Activated T-helper 2 cell treated with anti-CD3 and anti-CD28 coated beads, Interferon-gamma antibody, Interleukin-2, Interleukin-4, amounts not matched to agents 10 μg/mL and 5 μg/mL and 100 μg/mL, durations not matched to agents 14 hours and 24 hours and 36 hours (primary cell): Measurements from ENCODE around the gene KIF5C. TPM values are rescaled to one million over a fixed set of nuclear protein-coding genes. Genes with fewer than 3 reads are reported as not detected.
A peak's percentile ranks its signal among the peaks of the same experiment; 100 is the strongest.
"Not testable (repeated sequence)": the region's sequence is repeated elsewhere in the genome, so short reads cannot be mapped to it uniquely, and the experiment has no call there.

Source experiments
- DNase-seq: peaks from one replicate; pipeline ENCODE4 v3.0.0; 2021; ENCODE audit warnings: low spot score
- H3K27ac Mint-ChIP-seq: one replicate; pipeline ENCODE4 v1.8.0; 2021; ENCODE audit warnings: mixed read lengths
- H3K27me3 Mint-ChIP-seq: one replicate; pipeline ENCODE4 v1.8.0; 2021; ENCODE audit warnings: low read depth, mixed read lengths
- H3K36me3 Mint-ChIP-seq: one replicate; pipeline ENCODE4 v1.8.0; 2021; ENCODE audit warnings: low read depth, mixed read lengths
- H3K4me1 Mint-ChIP-seq: one replicate; pipeline ENCODE4 v1.8.0; 2021; ENCODE audit warnings: low read depth, mixed read lengths
- H3K4me3 Mint-ChIP-seq: one replicate; pipeline ENCODE4 v1.8.0; 2021; ENCODE audit warnings: low read depth, mild to moderate bottlenecking, moderate library complexity, mixed read lengths
- H3K9me3 Mint-ChIP-seq: one replicate; pipeline ENCODE4 v1.8.0; 2021; ENCODE audit warnings: mixed read lengths
- intact Hi-C: fragments of 100-400 bp; cut with micrococcal nuclease; formaldehyde crosslinking; loops from one replicate; pipeline ENCODE4 v1.15.1; 2023
- total RNA-seq: library from RNA; stranded (reverse); gene quantifications from 2 replicates; pipeline ENCODE4 v1.2.3, GENCODE V29; 2022

The KIF5C gene
- total RNA-seq, 1 donor from 2014 or later = 12.9 TPM

DNA sequence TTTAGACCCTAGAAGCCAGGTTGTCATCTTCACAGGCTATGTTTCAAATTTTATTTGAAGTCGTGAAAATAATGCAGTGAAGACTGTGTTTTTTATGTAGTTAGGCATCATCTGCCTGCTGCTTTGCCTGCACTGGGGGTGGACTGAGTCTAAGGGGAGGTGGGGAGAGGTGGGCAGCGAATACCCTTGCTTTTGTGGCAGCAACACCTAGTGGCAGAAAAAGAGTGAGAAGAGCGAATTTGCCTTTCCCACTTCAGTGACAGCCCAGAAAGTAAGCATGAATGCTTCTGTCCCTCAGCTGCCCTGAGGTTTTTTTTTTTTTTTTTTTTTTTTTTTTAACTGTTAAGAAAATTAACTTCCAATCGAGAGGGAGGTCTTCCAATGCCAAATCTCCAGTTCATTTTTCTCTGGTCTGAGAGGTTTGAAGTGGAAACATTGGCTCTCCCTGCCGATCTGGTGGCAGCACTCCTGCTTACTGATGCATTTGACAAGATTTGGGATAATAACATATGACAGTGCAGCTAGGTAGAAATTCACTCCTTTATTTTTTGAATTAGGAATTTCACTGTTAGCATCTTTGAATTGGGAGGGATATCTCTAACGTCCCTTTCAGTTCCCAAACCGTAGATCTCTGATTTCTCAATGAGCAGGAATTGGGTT, 103.1 kb downstream of the KIF5C start:
- Mint-ChIP-seq H3K36me3 (peaks cover 8% of the 10 kb centered on the region), H3K9me3 (no peaks in the 10 kb centered on the region), H3K27ac (no peak overlapping the region), H3K4me1 (no peaks in the 10 kb centered on the region), H3K4me3 (no peak overlapping the region), H3K27me3 (no peaks in the 10 kb centered on the region)
- DNase-seq = no peak
- intact Hi-C loops = no loop called here

DNA sequence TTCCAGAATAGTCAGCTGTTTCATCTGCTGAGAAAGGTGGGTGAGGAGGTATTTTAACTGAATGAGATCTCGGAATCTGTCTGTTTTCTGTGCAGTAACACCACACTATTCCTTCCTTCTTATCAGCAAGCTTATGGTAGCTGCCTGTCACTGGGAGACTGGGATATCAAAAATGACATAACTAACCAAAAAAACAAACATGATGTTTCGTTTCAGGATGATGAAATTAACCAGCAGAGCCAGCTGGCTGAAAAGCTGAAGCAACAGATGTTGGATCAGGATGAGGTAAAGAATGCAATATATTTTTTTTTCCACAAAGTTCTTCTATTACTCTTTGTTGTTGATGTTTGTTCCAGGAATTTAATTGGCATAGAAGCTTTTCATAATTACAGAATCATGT, 103.7 kb downstream of the KIF5C start:
- DNase-seq = no peak
- no peaks in the 10 kb centered on the region for H3K4me1 Mint-ChIP-seq
- no peaks in the 10 kb centered on the region for H3K9me3 Mint-ChIP-seq
- H3K27ac Mint-ChIP-seq = no peak overlapping the region
- no peak overlapping the region for H3K4me3 Mint-ChIP-seq
- peaks cover 8% of the 10 kb centered on the region for H3K36me3 Mint-ChIP-seq
- intact Hi-C loops = no loop called here
- no peaks in the 10 kb centered on the region for H3K27me3 Mint-ChIP-seq

DNA sequence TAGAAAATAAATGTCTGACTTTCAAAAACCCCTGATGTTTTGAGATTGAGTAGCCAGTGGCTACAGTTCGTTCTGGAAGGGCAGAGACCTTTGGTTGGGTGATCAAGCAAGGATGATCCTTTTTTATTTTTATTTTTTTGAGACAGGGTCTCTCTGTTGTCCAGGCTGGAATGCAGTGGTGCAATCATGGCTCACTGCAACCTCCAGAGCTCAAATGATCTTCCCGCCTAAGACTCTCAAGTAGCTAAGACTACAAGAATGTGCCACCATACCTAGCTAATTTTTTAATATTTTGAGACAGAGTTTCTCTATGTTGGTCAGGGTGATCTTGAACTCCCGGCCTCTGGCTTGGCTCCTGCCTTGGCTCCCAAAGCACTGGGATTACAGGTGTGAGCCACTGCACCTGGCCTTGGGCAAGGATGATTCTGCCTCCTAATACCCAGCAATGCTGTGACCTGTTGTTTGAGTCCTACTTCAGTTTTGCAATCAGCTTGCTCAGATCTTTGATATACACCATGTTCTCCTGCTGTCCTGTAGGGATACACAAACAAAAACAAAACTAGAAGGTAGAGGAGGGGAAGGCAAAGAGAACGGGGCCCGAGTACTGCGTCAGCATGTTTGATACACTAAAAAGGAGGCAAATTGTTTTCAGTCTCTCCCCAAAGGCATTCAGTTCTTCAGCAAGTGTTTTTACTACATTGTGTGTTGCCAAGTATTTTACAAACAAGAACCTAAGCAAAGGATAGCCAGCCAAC, 104.3 kb downstream of the KIF5C start:
- no peaks in the 10 kb centered on the region for H3K27me3 Mint-ChIP-seq
- H3K4me1 Mint-ChIP-seq = no peaks in the 10 kb centered on the region
- no peak overlapping the region for H3K27ac Mint-ChIP-seq
- no peak for DNase-seq
- H3K9me3 Mint-ChIP-seq = no peaks in the 10 kb centered on the region
- intact Hi-C loops = no loop called here
- H3K36me3 Mint-ChIP-seq = peaks cover 14% of the 10 kb centered on the region
- no peak overlapping the region for H3K4me3 Mint-ChIP-seq

DNA sequence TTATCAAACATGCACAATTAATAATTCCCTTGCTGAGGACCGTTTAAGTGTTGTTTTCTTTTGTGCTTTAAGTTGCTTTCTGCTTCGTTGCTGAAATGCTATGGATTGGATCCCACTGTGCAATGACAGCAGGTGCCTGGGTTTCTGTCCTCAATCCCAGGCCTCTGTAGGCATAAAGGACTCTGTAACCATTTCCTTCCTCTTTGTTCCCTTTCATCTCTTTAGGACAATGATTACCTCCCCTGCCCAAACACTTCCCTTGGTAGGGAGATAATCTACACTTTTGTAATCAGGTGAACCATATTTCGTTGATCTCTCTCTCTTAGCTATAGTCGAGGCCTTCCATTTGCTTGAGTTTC, 104.9 kb downstream of the KIF5C start:
- H3K27me3 Mint-ChIP-seq = no peaks in the 10 kb centered on the region
- H3K4me1 Mint-ChIP-seq = no peaks in the 10 kb centered on the region
- no peak overlapping the region for H3K27ac Mint-ChIP-seq
- DNase-seq = no peak
- no peak overlapping the region for H3K4me3 Mint-ChIP-seq
- H3K36me3 Mint-ChIP-seq = peaks cover 14% of the 10 kb centered on the region
- H3K9me3 Mint-ChIP-seq = no peaks in the 10 kb centered on the region
- intact Hi-C loops = no loop called here

DNA sequence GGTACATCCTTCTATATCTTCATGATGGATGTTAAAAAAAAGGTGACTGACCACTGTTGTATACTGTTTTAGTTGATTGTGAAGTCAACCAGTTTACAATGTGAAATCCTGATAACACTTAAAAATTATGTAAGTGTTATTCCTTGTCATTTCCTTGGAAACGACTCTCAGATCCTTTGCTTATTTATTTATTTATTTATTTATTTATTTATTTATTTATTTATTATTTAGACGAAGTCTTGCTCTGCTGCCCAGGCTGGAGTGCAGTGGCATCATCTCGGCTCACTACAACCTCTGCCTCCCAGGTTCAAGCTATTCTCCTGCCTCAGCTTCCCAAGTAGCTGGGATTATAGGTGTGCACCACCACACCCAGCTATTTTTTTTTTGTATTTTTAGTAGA, 105.5 kb downstream of the KIF5C start:
- H3K4me3 Mint-ChIP-seq, DNase-seq, H3K9me3 Mint-ChIP-seq, intact Hi-C loops, H3K4me1 Mint-ChIP-seq, H3K27me3 Mint-ChIP-seq, H3K27ac Mint-ChIP-seq: not testable (repeated sequence)
- H3K36me3 Mint-ChIP-seq = peaks cover 14% of the 10 kb centered on the region

DNA sequence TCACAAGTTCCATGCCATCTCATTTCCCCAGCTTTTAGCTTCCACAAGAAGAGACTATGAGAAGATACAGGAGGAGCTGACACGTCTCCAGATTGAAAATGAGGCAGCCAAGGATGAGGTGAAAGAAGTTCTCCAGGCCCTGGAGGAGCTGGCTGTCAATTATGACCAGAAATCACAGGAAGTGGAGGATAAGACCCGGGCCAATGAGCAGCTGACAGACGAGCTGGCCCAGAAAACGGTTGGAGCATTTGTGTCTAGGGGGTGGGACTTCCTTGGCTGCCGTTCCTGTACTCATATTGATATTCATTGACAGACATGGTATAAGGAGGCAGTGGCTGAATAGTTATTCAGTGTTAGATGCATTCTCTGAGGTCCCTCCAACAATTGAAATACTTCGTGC, 106.3 kb downstream of the KIF5C start:
- Mint-ChIP-seq H3K27ac (no peak overlapping the region), H3K4me1 (no peaks in the 10 kb centered on the region), H3K9me3 (no peaks in the 10 kb centered on the region), H3K27me3 (no peaks in the 10 kb centered on the region), H3K36me3 (peaks cover 14% of the 10 kb centered on the region), H3K4me3 (no peak overlapping the region)
- no peak for DNase-seq
- intact Hi-C loops = no loop called here

DNA sequence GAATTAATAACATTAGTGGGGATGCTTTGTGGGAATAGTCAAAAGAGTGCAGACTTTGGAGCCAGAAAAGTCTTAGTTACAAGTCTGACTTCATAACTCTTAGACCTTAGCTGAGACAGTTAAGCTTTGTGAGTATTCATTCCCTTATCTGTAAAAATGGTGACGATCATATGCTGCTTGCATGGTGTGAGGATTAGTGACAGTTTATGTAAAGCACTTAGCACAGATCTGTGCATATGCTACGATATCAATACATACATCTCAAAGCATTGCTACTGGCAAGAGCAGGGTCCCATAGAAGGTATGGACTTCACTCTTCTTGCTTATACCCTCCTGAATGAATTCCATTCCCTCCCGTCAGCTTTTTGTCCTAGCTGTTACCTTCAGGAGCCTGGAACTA, 106.8 kb downstream of the KIF5C start:
- no peak overlapping the region for H3K27ac Mint-ChIP-seq
- H3K36me3 Mint-ChIP-seq = peaks cover 14% of the 10 kb centered on the region
- H3K4me1 Mint-ChIP-seq = no peaks in the 10 kb centered on the region
- H3K27me3 Mint-ChIP-seq = no peaks in the 10 kb centered on the region
- intact Hi-C loops = no loop called here
- DNase-seq = no peak
- no peaks in the 10 kb centered on the region for H3K9me3 Mint-ChIP-seq
- no peak overlapping the region for H3K4me3 Mint-ChIP-seq

DNA sequence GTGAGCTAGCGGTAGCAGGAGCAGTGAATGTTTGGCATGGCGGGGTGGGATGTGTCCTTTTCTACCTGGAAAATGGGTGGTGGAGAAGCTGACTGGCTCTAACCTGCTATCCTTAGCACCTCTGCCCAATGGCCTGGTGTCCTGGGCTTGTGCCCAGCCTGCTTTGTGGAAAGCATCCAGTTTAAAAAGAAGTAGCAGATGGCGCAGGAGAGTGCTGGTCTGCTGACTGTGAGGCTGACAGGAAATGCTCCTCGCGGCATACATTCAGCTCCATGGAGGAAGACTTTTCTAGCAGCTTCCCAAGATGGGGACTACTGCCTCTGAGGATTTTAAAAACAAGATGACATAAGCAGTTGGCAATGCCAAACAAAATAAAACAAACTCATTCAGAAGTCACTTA, 107.3 kb downstream of the KIF5C start:
- intact Hi-C loops = no loop called here
- Mint-ChIP-seq H3K27ac (no peak overlapping the region), H3K27me3 (no peaks in the 10 kb centered on the region), H3K36me3 (peaks cover 14% of the 10 kb centered on the region), H3K4me3 (no peak overlapping the region), H3K4me1 (no peaks in the 10 kb centered on the region), H3K9me3 (no peaks in the 10 kb centered on the region)
- DNase-seq = no peak

DNA sequence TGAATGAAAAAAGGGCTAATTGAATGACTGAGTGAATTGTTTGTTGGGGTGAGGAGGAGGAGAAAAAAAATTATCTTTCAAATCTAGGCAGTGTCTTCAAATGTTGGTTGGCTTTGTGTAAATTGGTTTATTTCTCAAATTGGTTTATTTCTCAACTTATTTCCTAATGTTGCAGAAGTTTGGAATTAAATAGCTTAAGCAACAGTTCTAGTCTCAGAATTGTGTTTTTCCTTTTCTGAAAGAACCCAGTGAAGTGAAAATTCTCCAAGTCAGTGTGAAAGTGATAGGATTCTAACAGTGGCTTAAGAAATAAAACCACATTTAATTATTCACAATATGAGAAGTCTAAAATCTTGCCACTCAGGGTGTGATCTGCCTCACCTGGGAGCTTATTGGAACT, 108.9 kb downstream of the KIF5C start:
- Mint-ChIP-seq H3K36me3 (peaks cover 14% of the 10 kb centered on the region), H3K9me3 (no peaks in the 10 kb centered on the region), H3K27me3 (no peaks in the 10 kb centered on the region), H3K27ac (no peak overlapping the region), H3K4me3 (no peak overlapping the region), H3K4me1 (no peaks in the 10 kb centered on the region)
- intact Hi-C loops = no loop called here
- DNase-seq = no peak

DNA sequence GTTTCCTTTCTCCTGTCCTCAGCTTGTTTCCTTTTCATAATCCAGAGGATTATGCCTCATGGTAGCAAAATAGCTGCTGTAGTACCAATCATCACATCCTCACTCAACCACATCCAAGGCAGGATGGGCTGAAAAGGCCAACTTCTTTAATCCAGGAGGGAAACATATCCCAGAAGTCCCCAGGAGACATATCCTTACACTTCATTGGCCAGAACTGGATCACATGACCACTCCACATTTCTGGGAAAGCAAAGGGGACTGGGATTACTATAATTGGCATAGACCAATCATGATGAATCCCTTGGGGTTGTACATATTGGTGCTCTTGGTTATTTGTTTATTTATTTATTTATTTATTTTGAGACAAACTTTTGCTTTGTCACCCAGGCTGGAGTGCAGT, 109.4 kb downstream of the KIF5C start:
- intact Hi-C loops = no loop called here
- H3K27me3 Mint-ChIP-seq = no peaks in the 10 kb centered on the region
- H3K9me3 Mint-ChIP-seq = no peaks in the 10 kb centered on the region
- DNase-seq = no peak
- no peak overlapping the region for H3K4me3 Mint-ChIP-seq
- no peak overlapping the region for H3K27ac Mint-ChIP-seq
- H3K36me3 Mint-ChIP-seq = peaks cover 14% of the 10 kb centered on the region
- no peaks in the 10 kb centered on the region for H3K4me1 Mint-ChIP-seq

DNA sequence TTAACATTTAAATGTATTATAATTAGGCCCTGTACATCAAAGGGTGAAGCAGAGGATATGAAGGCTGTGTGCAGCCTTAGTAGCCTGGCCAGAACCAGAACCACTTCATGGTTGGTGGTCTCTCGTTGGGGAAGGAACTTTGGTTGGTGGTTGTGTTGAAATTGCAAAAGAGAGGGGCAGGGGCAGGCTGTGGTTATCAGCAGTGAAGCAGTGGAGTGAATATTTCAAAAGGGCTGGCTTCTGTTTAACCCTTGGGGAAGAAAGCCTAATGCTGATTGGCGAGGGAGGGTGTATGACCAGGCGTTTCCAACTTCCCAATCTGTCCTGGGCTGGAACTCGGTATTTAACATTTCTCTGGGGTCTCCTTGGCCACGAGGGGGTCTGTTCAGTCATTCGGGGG, 112.3 kb downstream of the KIF5C start:
- peaks cover 10% of the 10 kb centered on the region for H3K36me3 Mint-ChIP-seq
- no peak overlapping the region for H3K4me3 Mint-ChIP-seq
- H3K4me1 Mint-ChIP-seq = peaks cover 1% of the 10 kb centered on the region
- H3K27me3 Mint-ChIP-seq = no peaks in the 10 kb centered on the region
- H3K9me3 Mint-ChIP-seq = no peaks in the 10 kb centered on the region
- H3K27ac Mint-ChIP-seq = no peak overlapping the region
- intact Hi-C loops = no loop called here
- no peak for DNase-seq

DNA sequence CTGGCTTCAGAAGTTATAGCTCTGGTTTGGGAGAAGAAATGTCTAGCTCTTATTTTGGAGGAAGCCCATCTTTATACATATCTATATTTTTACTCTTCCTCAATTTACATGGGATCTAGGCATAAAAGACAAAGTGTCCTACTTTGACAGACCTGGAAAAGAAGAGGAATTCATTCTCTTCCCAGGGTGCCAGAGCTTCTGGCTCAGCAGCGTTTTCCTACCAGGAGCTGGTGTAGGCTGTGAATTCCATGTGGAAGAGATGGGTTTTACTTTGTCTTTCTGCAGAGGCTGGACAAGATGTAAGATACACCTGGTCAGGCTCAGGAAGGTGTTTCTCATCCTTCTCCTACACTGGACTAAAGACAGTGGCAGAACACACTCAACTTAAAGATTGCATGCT, 113.3 kb downstream of the KIF5C start:
- no peaks in the 10 kb centered on the region for H3K27me3 Mint-ChIP-seq
- no peak overlapping the region for H3K4me3 Mint-ChIP-seq
- no peaks in the 10 kb centered on the region for H3K9me3 Mint-ChIP-seq
- intact Hi-C loops = no loop called here
- peaks cover 9% of the 10 kb centered on the region for H3K36me3 Mint-ChIP-seq
- H3K4me1 Mint-ChIP-seq = peaks cover 1% of the 10 kb centered on the region
- DNase-seq = no peak
- no peak overlapping the region for H3K27ac Mint-ChIP-seq

DNA sequence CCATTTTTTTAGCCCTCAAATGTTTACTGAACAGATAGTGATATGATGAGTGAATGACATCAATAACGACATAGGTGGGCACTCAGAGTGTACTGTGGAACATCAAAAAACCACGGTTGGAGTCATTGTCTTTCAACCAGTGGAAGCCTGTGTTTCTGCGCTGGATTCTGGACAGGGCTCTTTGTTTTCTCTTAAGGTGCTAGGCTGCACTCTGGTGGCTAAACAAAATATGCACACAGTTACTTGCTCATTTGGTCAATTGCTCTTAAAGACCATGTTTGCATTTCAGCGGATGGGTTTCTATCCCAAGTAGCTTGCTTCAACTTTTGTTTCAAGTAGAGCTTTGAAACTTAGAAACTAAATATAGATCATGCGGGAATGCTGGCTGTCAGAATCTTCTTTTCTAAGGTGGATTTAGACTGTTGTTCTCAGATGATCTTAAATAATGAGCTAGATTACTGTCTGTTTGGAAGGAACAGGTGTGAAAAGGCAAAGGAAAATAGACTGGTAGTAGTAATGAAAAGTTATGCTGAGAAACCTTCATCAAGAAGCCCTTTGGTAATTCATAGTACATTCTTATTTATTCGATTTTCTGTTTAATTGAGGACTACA, 115.0 kb downstream of the KIF5C start:
- H3K9me3 Mint-ChIP-seq = no peaks in the 10 kb centered on the region
- H3K27me3 Mint-ChIP-seq = no peaks in the 10 kb centered on the region
- intact Hi-C loops = loop anchor here (1.0 to 10.0 kb wide), 4 partner anchors 345 to 1053 kb away; partner anchors contain the start of gene EPC2
- H3K4me1 Mint-ChIP-seq = peaks cover 1% of the 10 kb centered on the region
- H3K4me3 Mint-ChIP-seq = no peak overlapping the region
- no peak overlapping the region for H3K27ac Mint-ChIP-seq
- DNase-seq = peak; percentile 26
- H3K36me3 Mint-ChIP-seq = no peaks in the 10 kb centered on the region
